ENCODE results near the gene EEF2K. TPM values are rescaled to one million over a fixed set of nuclear protein-coding genes. Genes with fewer than 3 reads are reported as not detected.
A peak's percentile ranks its signal among the peaks of the same experiment; 100 is the strongest.

Gene EEF2K
- total and polyA plus RNA-seq, 2 of the 13 experiments (the other 11 are each of a cell fraction or from before 2014, with no cell fraction given), result 22.0 to 23.8 TPM

- TF ChIP-seq MYPOP (CRISPR knock-in tag; IDR thresholded peaks at IDR 0.05), result no peak; the same call in 1 of the 2 replicates
- no peak for TF ChIP-seq ZNF7 (CRISPR knock-in tag; IDR thresholded peaks at IDR 0.05)
- no peak; the same call in 1 of the 2 replicates for TF ChIP-seq AKAP8 (CRISPR knock-in tag; IDR thresholded peaks at IDR 0.05)
- TF ChIP-seq PREB (CRISPR knock-in tag; IDR thresholded peaks at IDR 0.05), result no peak
- peak; percentile 20; the same call in 1 of the 2 replicates for TF ChIP-seq CREBL2 (CRISPR knock-in tag; IDR thresholded peaks at IDR 0.05; ENCODE audit: borderline replicate concordance)
- no peak for TF ChIP-seq ZBTB43 (CRISPR knock-in tag; conservative IDR thresholded peaks at IDR 0.05)
- TF ChIP-seq FUBP1 (CRISPR knock-in tag; IDR thresholded peaks at IDR 0.05; ENCODE audit: borderline replicate concordance), result no peak
- no peak for TF ChIP-seq MTF1 (CRISPR knock-in tag; IDR thresholded peaks at IDR 0.05)
- no peak for TF ChIP-seq RAD21 (CRISPR knock-in tag; IDR thresholded peaks at IDR 0.05)
- no peak for TF ChIP-seq MED1 (CRISPR knock-in tag; IDR thresholded peaks at IDR 0.05)
- TF ChIP-seq ZNF564 (CRISPR knock-in tag; IDR thresholded peaks at IDR 0.05), result no peak
- no peak for TF ChIP-seq GLMP (CRISPR knock-in tag; IDR thresholded peaks at IDR 0.05; ENCODE audit: borderline replicate concordance)
- no peak for TF ChIP-seq ZNF737 (CRISPR knock-in tag; IDR thresholded peaks at IDR 0.05; ENCODE audit: borderline replicate concordance)
- TF ChIP-seq ZNF512B (CRISPR knock-in tag; IDR thresholded peaks at IDR 0.05; ENCODE audit: borderline replicate concordance), result no peak
- no peak for TF ChIP-seq ZNF331 (CRISPR knock-in tag; IDR thresholded peaks at IDR 0.05)
- TF ChIP-seq HIC2 (CRISPR knock-in tag; IDR thresholded peaks at IDR 0.05; ENCODE audit: low read depth), result no peak
- no peak for TF ChIP-seq ZNF816 (CRISPR knock-in tag; IDR thresholded peaks at IDR 0.05; ENCODE audit: borderline replicate concordance)
Measured at GRCh38 chr16:22189473-22190080, 16.5 kb upstream of the EEF2K start (continued).

All from HepG2 (cell line).